ENCODE data around the gene SERPINB12.

DNA sequence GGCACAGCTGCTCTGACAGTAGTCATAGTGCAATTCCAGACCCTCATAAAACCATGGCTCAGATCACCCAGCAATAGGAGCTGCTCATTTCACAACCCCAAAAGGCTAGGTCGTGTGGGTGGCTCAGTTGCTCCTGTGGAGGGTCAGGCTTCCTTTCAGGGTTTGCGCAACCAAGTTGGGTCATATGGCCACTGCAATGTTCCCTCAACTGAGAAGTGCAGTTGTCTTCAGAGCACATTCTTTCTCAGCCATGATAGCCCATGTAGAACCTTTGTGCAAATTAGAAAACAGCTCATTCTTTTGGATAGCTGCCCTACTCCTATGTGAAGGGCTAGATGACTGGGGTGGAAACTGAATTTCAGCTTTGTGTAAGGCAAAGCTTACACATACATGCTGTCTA lies 48.2 kb downstream of the SERPINB12 start:
- TF ChIP-seq, protein P1, sequence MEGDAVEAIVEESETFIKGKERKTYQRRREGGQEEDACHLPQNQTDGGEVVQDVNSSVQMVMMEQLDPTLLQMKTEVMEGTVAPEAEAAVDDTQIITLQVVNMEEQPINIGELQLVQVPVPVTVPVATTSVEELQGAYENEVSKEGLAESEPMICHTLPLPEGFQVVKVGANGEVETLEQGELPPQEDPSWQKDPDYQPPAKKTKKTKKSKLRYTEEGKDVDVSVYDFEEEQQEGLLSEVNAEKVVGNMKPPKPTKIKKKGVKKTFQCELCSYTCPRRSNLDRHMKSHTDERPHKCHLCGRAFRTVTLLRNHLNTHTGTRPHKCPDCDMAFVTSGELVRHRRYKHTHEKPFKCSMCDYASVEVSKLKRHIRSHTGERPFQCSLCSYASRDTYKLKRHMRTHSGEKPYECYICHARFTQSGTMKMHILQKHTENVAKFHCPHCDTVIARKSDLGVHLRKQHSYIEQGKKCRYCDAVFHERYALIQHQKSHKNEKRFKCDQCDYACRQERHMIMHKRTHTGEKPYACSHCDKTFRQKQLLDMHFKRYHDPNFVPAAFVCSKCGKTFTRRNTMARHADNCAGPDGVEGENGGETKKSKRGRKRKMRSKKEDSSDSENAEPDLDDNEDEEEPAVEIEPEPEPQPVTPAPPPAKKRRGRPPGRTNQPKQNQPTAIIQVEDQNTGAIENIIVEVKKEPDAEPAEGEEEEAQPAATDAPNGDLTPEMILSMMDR (IDR thresholded peaks at IDR 0.05), result no peak
- no peak for TF ChIP-seq POLR2A (IDR thresholded peaks at IDR 0.05)
